ENCODE data around the gene SLC25A22.

The SLC25A22 gene

DNA sequence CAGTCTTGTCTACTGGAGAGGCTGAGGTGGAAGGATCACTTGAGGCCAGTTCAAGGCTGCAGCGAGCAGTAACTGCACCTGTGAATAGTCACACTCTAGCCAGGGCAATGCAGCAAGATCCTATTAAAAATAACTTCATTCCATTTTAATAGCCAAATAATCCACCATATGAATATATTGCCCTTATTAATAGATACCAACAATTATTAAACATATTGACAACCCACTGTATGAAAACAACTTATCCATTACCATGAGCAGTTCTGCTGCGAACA, 31.2 kb downstream of the SLC25A22 start:
- H3K4me3 ChIP-seq (ENCODE audit: low read depth, low read length) = no peak overlapping the region
- TF ChIP-seq, protein P1, sequence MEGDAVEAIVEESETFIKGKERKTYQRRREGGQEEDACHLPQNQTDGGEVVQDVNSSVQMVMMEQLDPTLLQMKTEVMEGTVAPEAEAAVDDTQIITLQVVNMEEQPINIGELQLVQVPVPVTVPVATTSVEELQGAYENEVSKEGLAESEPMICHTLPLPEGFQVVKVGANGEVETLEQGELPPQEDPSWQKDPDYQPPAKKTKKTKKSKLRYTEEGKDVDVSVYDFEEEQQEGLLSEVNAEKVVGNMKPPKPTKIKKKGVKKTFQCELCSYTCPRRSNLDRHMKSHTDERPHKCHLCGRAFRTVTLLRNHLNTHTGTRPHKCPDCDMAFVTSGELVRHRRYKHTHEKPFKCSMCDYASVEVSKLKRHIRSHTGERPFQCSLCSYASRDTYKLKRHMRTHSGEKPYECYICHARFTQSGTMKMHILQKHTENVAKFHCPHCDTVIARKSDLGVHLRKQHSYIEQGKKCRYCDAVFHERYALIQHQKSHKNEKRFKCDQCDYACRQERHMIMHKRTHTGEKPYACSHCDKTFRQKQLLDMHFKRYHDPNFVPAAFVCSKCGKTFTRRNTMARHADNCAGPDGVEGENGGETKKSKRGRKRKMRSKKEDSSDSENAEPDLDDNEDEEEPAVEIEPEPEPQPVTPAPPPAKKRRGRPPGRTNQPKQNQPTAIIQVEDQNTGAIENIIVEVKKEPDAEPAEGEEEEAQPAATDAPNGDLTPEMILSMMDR (IDR thresholded peaks at IDR 0.05; ENCODE audit: insufficient read depth, low read depth, low read length, missing control alignments) = no peak
- DNase-seq (ENCODE audit: low read depth) = no peak

GRCh38 chr11:766106-766935, 31.8 kb downstream of the SLC25A22 start:
- TF ChIP-seq, protein P1 (IDR thresholded peaks at IDR 0.05; ENCODE audit: insufficient read depth, low read depth, low read length, missing control alignments) = no peak
- no peak overlapping the region for H3K4me3 ChIP-seq (ENCODE audit: low read depth, low read length)
- no peak for DNase-seq (ENCODE audit: low read depth)

GRCh38 chr11:765802-766091, 32.3 kb downstream of the SLC25A22 start:
- TF ChIP-seq, protein P1 (IDR thresholded peaks at IDR 0.05; ENCODE audit: insufficient read depth, low read depth, low read length, missing control alignments) = no peak

GRCh38 chr11:765025-765801, 32.9 kb downstream of the SLC25A22 start:
- DNase-seq (ENCODE audit: low read depth) = peak; percentile 79
- no peak overlapping the region for H3K4me3 ChIP-seq (ENCODE audit: low read depth, low read length)
- TF ChIP-seq, protein P1 (IDR thresholded peaks at IDR 0.05; ENCODE audit: insufficient read depth, low read depth, low read length, missing control alignments) = peak; percentile 71

More at GRCh38 chr11:765802-766091, 32.3 kb downstream of the SLC25A22 start:
- no peak overlapping the region for H3K4me3 ChIP-seq (ENCODE audit: low read depth, low read length)
- no peak for DNase-seq (ENCODE audit: low read depth)

- no peak overlapping the region for H3K4me3 ChIP-seq (ENCODE audit: low read depth, low read length)
- TF ChIP-seq, protein P1 (IDR thresholded peaks at IDR 0.05; ENCODE audit: insufficient read depth, low read depth, low read length, missing control alignments) = no peak
- no peak for DNase-seq (ENCODE audit: low read depth)
These were observed 33.6 kb downstream of the SLC25A22 start for GRCh38 chr11:764322-765024.

- TF ChIP-seq, protein P1 (IDR thresholded peaks at IDR 0.05; ENCODE audit: insufficient read depth, low read depth, low read length, missing control alignments) = no peak
- DNase-seq (ENCODE audit: low read depth) = no peak
- no peak overlapping the region for H3K4me3 ChIP-seq (ENCODE audit: low read depth, low read length)
These were observed 34.3 kb downstream of the SLC25A22 start for GRCh38 chr11:763549-764321.
